Stimulated activated CD8-positive, alpha-beta memory T cell treated with anti-CD3 and anti-CD28 coated beads, Interleukin-12 subunit alpha, Interleukin-12 subunit beta, amount 100 ng/mL, for 4 hours (primary cell): ENCODE measurements around the gene RIC8B.
"Not testable (repeated sequence)": the region's sequence is repeated elsewhere in the genome, so short reads cannot be mapped to it uniquely, and the experiment has no call there.

ENCODE experiments used
- DNase-seq: peaks from one replicate; pipeline ENCODE4 v3.0.0-alpha.2; 2020; ENCODE audit warnings: low read depth

RIC8B gene

GRCh38 chr12:106774005-106774807, at the start of gene RIC8B:
RIC8B (plus strand) TSS chr12:106774682; CDS start chr12:106774746, 64 bp downstream.
- DNase-seq = peak; percentile 72

GRCh38 chr12:106724934-106725333, 49.5 kb upstream of the RIC8B start:
- no peak for DNase-seq

- not testable (repeated sequence) for DNase-seq
Observed at GRCh38 chr12:106726603-106727202, 47.8 kb upstream of the RIC8B start.

GRCh38 chr12:106729611-106730010, 44.9 kb upstream of the RIC8B start:
- no peak for DNase-seq

- no peak for DNase-seq
Observed at GRCh38 chr12:106732890-106733289, 41.6 kb upstream of the RIC8B start.

GRCh38 chr12:106733660-106734059, 40.8 kb upstream of the RIC8B start:
- no peak for DNase-seq

GRCh38 chr12:106736051-106736957, 38.2 kb upstream of the RIC8B start:
- DNase-seq = no peak

- no peak for DNase-seq
Observed at GRCh38 chr12:106739318-106739717, 35.2 kb upstream of the RIC8B start.

GRCh38 chr12:106739815-106740530, 34.5 kb upstream of the RIC8B start:
- no peak for DNase-seq

- DNase-seq = no peak
Observed at GRCh38 chr12:106740818-106741217, 33.7 kb upstream of the RIC8B start.

GRCh38 chr12:106741247-106741646, 33.2 kb upstream of the RIC8B start:
- no peak for DNase-seq

GRCh38 chr12:106743270-106743988, 31.1 kb upstream of the RIC8B start:
- DNase-seq = no peak

- no peak for DNase-seq
Observed at GRCh38 chr12:106744600-106744999, 29.9 kb upstream of the RIC8B start.

- DNase-seq = no peak
Observed at GRCh38 chr12:106745181-106745745, 29.2 kb upstream of the RIC8B start.

GRCh38 chr12:106747973-106748436, 26.5 kb upstream of the RIC8B start:
- DNase-seq = no peak

- no peak for DNase-seq
Observed at GRCh38 chr12:106750524-106750923, 24.0 kb upstream of the RIC8B start.

GRCh38 chr12:106753526-106753925, 21.0 kb upstream of the RIC8B start:
- DNase-seq = peak; percentile 37

GRCh38 chr12:106754331-106754730, 20.2 kb upstream of the RIC8B start:
- no peak for DNase-seq

GRCh38 chr12:106757623-106758348, 16.7 kb upstream of the RIC8B start:
- DNase-seq = no peak
